Activated T-cell treated with anti-CD3 and anti-CD28 coated beads, Interleukin-2, amount 50 U/mL, for 24 hours (primary cell): ENCODE results near the gene SALL2.
"Not testable (repeated sequence)": the region's sequence is repeated elsewhere in the genome, so short reads cannot be mapped to it uniquely, and the experiment has no call there.

Experiments
- DNase-seq: peaks from one replicate; pipeline ENCODE4 v3.0.0-alpha.2; 2020
- H3K27ac Mint-ChIP-seq: 2 replicates; pipeline ENCODE4 v1.8.0; 2020; ENCODE audit warnings: mild to moderate bottlenecking, mixed read lengths
- H3K27me3 Mint-ChIP-seq: 2 replicates; pipeline ENCODE4 v1.8.0; 2020; ENCODE audit warnings: mixed read lengths
- H3K36me3 Mint-ChIP-seq: 2 replicates; pipeline ENCODE4 v1.8.0; 2020; ENCODE audit warnings: low read depth, mixed read lengths
- H3K4me1 Mint-ChIP-seq: 2 replicates; pipeline ENCODE4 v1.8.0; 2020; ENCODE audit warnings: low read depth, mixed read lengths
- H3K4me3 Mint-ChIP-seq: 2 replicates; pipeline ENCODE4 v1.8.0; 2020; ENCODE audit warnings: mild to moderate bottlenecking, moderate library complexity, mixed read lengths
- H3K9me3 Mint-ChIP-seq: 2 replicates; pipeline ENCODE4 v1.8.0; 2020; ENCODE audit warnings: mixed read lengths

The SALL2 gene

GRCh38 chr14:21525962-21526671 is at the start of gene SALL2:
TSS of gene SALL2 (minus strand) at chr14:21526346. CDS start at chr14:21526127, 219 bp downstream.
- H3K27me3 Mint-ChIP-seq, result no peaks in the 10 kb centered on the region
- no peaks in the 10 kb centered on the region for H3K9me3 Mint-ChIP-seq
- H3K4me3 Mint-ChIP-seq, result peak within 1 kb of the TSS; percentile 81
- H3K4me1 Mint-ChIP-seq, result peaks cover 14% of the 10 kb centered on the region
- no peaks in the 10 kb centered on the region for H3K36me3 Mint-ChIP-seq
- peak; percentile 76 for DNase-seq
- H3K27ac Mint-ChIP-seq, result peak within 1 kb of the TSS; percentile 72

- Mint-ChIP-seq H3K27me3 (peaks cover 16% of the 10 kb centered on the region), H3K9me3 (no peaks in the 10 kb centered on the region), H3K4me1 (no peaks in the 10 kb centered on the region), H3K36me3 (no peaks in the 10 kb centered on the region), H3K27ac (no peak overlapping the region), H3K4me3 (no peak overlapping the region)
- no peak for DNase-seq
Observed at GRCh38 chr14:21575661-21576060, 49.5 kb upstream of the SALL2 start.

- Mint-ChIP-seq H3K4me3 (no peak overlapping the region), H3K27me3 (peaks cover 16% of the 10 kb centered on the region), H3K4me1 (no peaks in the 10 kb centered on the region), H3K36me3 (no peaks in the 10 kb centered on the region), H3K27ac (no peak overlapping the region), H3K9me3 (no peaks in the 10 kb centered on the region)
- DNase-seq, result no peak
Observed at GRCh38 chr14:21572604-21573003, 46.5 kb upstream of the SALL2 start.

- Mint-ChIP-seq H3K27me3 (no peaks in the 10 kb centered on the region), H3K27ac (no peak overlapping the region), H3K36me3 (no peaks in the 10 kb centered on the region), H3K4me3 (no peak overlapping the region), H3K9me3 (no peaks in the 10 kb centered on the region), H3K4me1 (peaks cover 6% of the 10 kb centered on the region)
- no peak for DNase-seq
Observed at GRCh38 chr14:21558703-21559170, 32.6 kb upstream of the SALL2 start.

- Mint-ChIP-seq H3K27me3 (no peaks in the 10 kb centered on the region), H3K9me3 (no peaks in the 10 kb centered on the region), H3K27ac (no peak overlapping the region), H3K36me3 (no peaks in the 10 kb centered on the region), H3K4me3 (no peak overlapping the region), H3K4me1 (peaks cover 6% of the 10 kb centered on the region)
- DNase-seq, result peak; percentile 59
Observed at GRCh38 chr14:21557084-21557901, 31.1 kb upstream of the SALL2 start.

GRCh38 chr14:21556378-21557083 is 30.4 kb upstream of the SALL2 start:
- H3K4me3 Mint-ChIP-seq, result no peak overlapping the region
- H3K36me3 Mint-ChIP-seq, result no peaks in the 10 kb centered on the region
- no peak for DNase-seq
- no peaks in the 10 kb centered on the region for H3K27me3 Mint-ChIP-seq
- H3K9me3 Mint-ChIP-seq, result no peaks in the 10 kb centered on the region
- H3K4me1 Mint-ChIP-seq, result peaks cover 6% of the 10 kb centered on the region
- no peak overlapping the region for H3K27ac Mint-ChIP-seq

GRCh38 chr14:21553266-21553665 is 27.1 kb upstream of the SALL2 start:
- H3K27me3 Mint-ChIP-seq, result no peaks in the 10 kb centered on the region
- H3K9me3 Mint-ChIP-seq, result no peaks in the 10 kb centered on the region
- no peak overlapping the region for H3K4me3 Mint-ChIP-seq
- H3K36me3 Mint-ChIP-seq, result no peaks in the 10 kb centered on the region
- peaks cover 6% of the 10 kb centered on the region for H3K4me1 Mint-ChIP-seq
- no peak for DNase-seq
- no peak overlapping the region for H3K27ac Mint-ChIP-seq

- H3K27me3 Mint-ChIP-seq, result peaks cover 11% of the 10 kb centered on the region
- H3K4me1 Mint-ChIP-seq, H3K4me3 Mint-ChIP-seq, H3K36me3 Mint-ChIP-seq, DNase-seq, H3K27ac Mint-ChIP-seq, H3K9me3 Mint-ChIP-seq: not testable (repeated sequence)
Observed at GRCh38 chr14:21544588-21544987, 18.4 kb upstream of the SALL2 start.

GRCh38 chr14:21543963-21544362 is 17.8 kb upstream of the SALL2 start:
- H3K36me3 Mint-ChIP-seq, result no peaks in the 10 kb centered on the region
- H3K27me3 Mint-ChIP-seq, result peaks cover 17% of the 10 kb centered on the region
- DNase-seq, result no peak
- H3K27ac Mint-ChIP-seq, result no peak overlapping the region
- H3K9me3 Mint-ChIP-seq, result no peaks in the 10 kb centered on the region
- H3K4me1 Mint-ChIP-seq, result no peaks in the 10 kb centered on the region
- no peak overlapping the region for H3K4me3 Mint-ChIP-seq

- no peak for DNase-seq
- Mint-ChIP-seq H3K36me3 (no peaks in the 10 kb centered on the region), H3K9me3 (no peaks in the 10 kb centered on the region), H3K4me3 (no peak overlapping the region), H3K27me3 (peaks cover 21% of the 10 kb centered on the region), H3K27ac (no peak overlapping the region), H3K4me1 (no peaks in the 10 kb centered on the region)
Observed at GRCh38 chr14:21543521-21543960, 17.4 kb upstream of the SALL2 start.

- Mint-ChIP-seq H3K4me1 (peaks cover 6% of the 10 kb centered on the region), H3K9me3 (no peaks in the 10 kb centered on the region), H3K4me3 (no peak overlapping the region), H3K27ac (no peak overlapping the region), H3K36me3 (no peaks in the 10 kb centered on the region), H3K27me3 (peaks cover 39% of the 10 kb centered on the region)
- no peak for DNase-seq
Observed at GRCh38 chr14:21541413-21542074, 15.4 kb upstream of the SALL2 start.

- peaks cover 11% of the 10 kb centered on the region for H3K4me1 Mint-ChIP-seq
- H3K27me3 Mint-ChIP-seq, result peaks cover 60% of the 10 kb centered on the region
- no peaks in the 10 kb centered on the region for H3K36me3 Mint-ChIP-seq
- no peak overlapping the region for H3K27ac Mint-ChIP-seq
- H3K9me3 Mint-ChIP-seq, result no peaks in the 10 kb centered on the region
- H3K4me3 Mint-ChIP-seq, result no peak overlapping the region
- no peak for DNase-seq
Observed at GRCh38 chr14:21539189-21539940, 13.2 kb upstream of the SALL2 start.

GRCh38 chr14:21537090-21537424 is 10.9 kb upstream of the SALL2 start:
- no peak for DNase-seq
- no peak overlapping the region for H3K4me3 Mint-ChIP-seq
- H3K27ac Mint-ChIP-seq, result no peak overlapping the region
- peaks cover 11% of the 10 kb centered on the region for H3K4me1 Mint-ChIP-seq
- H3K9me3 Mint-ChIP-seq, result no peaks in the 10 kb centered on the region
- no peaks in the 10 kb centered on the region for H3K36me3 Mint-ChIP-seq
- H3K27me3 Mint-ChIP-seq, result peaks cover 69% of the 10 kb centered on the region
